Heart left ventricle (tissue), 16 donors: ENCODE data around the gene ADAM21. TPM values are rescaled to one million over a fixed set of nuclear protein-coding genes. Genes with fewer than 3 reads are reported as not detected.

Experiments
- ATAC-seq, 4 donors: fragments of 200-7000 bp; cut with Tn5 transposase; one replicate each; pipeline ENCODE4 v1.9.1; 2020 to 2022; ENCODE audit warnings: moderate library complexity in 4 of 4, mild to moderate bottlenecking in 3 of 4, moderate number of reproducible peaks in 1 of 4
- DNase-seq, 5 donors: peaks; one replicate each; pipeline ENCODE4 v3.0.0-alpha.2; 2020
- H3K27ac ChIP-seq, 12 donors: fragments of 200-600 bp; sonication (generic) in 4 of 12; one replicate each; pipeline versions ENCODE4 v1.5.0 to v1.8.0; 2016 to 2022; ENCODE audit warnings: mild to moderate bottlenecking in 2 of 12
- H3K27me3 ChIP-seq, 9 donors: fragments of 200-600 bp; sonication (generic) in 2 of 9; one replicate each; pipeline versions ENCODE4 v1.5.1 to v1.8.0; 2016 to 2022; ENCODE audit warnings: mild to moderate bottlenecking in 3 of 9
- H3K36me3 ChIP-seq, 9 donors: fragments of 200-600 bp; sonication (generic) in 2 of 9; one replicate each; pipeline versions ENCODE4 v1.5.0 to v1.8.0; 2018 to 2022; ENCODE audit warnings: mild to moderate bottlenecking in 2 of 9
- H3K4me1 ChIP-seq, 12 donors: fragments of 200-600 bp; sonication (generic) in 4 of 12; one replicate each; pipeline versions ENCODE4 v1.5.0 to v1.8.0; 2016 to 2022; ENCODE audit warnings: mild to moderate bottlenecking in 3 of 12
- H3K4me3 ChIP-seq, 12 donors: fragments of 200-600 bp; sonication (generic) in 4 of 12; one replicate each; pipeline versions ENCODE4 v1.5.0 to v1.8.0; 2017 to 2022; ENCODE audit warnings: mild to moderate bottlenecking in 9 of 12, moderate library complexity in 4 of 12
- H3K9me3 ChIP-seq, 12 donors: fragments of 200-600 bp; sonication (generic) in 4 of 12; one replicate each; pipeline versions ENCODE4 v1.5.0 to v1.8.0; 2016 to 2022; ENCODE audit warnings: mild to moderate bottlenecking in 1 of 12
- POLR2A ChIP-seq, 2 donors: fragments of 450-650 bp; IDR thresholded peaks; one replicate each; pipeline ENCODE4 v1.6.1; 2017; ENCODE audit warnings: antibody characterized with exemption in 2 of 2, mild to moderate bottlenecking in 2 of 2, moderate library complexity in 2 of 2
- intact Hi-C, 10 donors: fragments of 100-400 bp; cut with DNase I; formaldehyde crosslinking; loops; one replicate each; pipeline versions ENCODE4 v1.11.1 to v1.14.2; 2022
- polyA plus RNA-seq, 2 donors: library from polyadenylated mRNA; stranded (reverse); fragments of 200-250 nt; gene quantifications; one replicate each; pipeline ENCODE4 v1.2.3, GENCODE V29; 2013
- total RNA-seq, 9 donors: library from RNA; depleted of rRNA in 2 of 9; stranded (reverse); fragments of >200 nt in 2 of 9; fragmentation: NEBNext Ultra II Directional in 3 of 9; extraction: Animal tissue kit (Norgen Biotek cat#: 25700) in 3 of 9; gene quantifications; one replicate each; pipeline versions ENCODE4 v1.1.0 to v1.2.4, GENCODE V29; 2016 to 2023
- TF ChIP-seq, protein P1 (sequence below), 12 donors: fragments of 200-600 bp; sonication (generic) in 4 of 12; IDR thresholded peaks; one replicate each; pipeline versions ENCODE4 v1.5.0 to v1.8.0; 2018 to 2022; ENCODE audit warnings: antibody characterized with exemption in 12 of 12, mild to moderate bottlenecking in 5 of 12
- donor health status: ischemic (EF 13 %, LVEDD 7.1; RV severe dilation, severe dysfunction).
- donor health status: healthy with polysubstance abuse.
- donor health status: DM: no; HTN: yes; CAD: no.
- donor health status: DM: no; HTN: no; CAD: no.
- donor health status: ischemic (EF 25% LVEDD 6.9; RV normal size, moderate dysfunction).
- donor health status: ischemic (EF 25% LVEDD 5.7; RV mildly dilated, moderate dysfunction).
- donor health status: healthy.
- donor health status: DM: yes; HTN: yes; CAD: no.
- donor health status: ischemic (EF 35%, LVEDD 5.7; RV mildly dilated, moderate dysfunction).
- donor health status: nonischemic (EF 11% LVEDD 7.7; RV severe dilation, severe dysfunction).
- donor health status: DM: yes; HTN: yes; CAD: no.
- donor health status: PGD.
- donor health status: ischemic (EF 29% LVEDD 5.4; RV normal size, mild dysfunction).
- donor health status: nonischemic (EF 23%, LVEDD 6.1; RV moderate dilation, normal function).

ADAM21 gene
- total and polyA plus RNA-seq, 11 donors = 0.11 to 0.62 (median 0.29) TPM; not detected in 3

DNA sequence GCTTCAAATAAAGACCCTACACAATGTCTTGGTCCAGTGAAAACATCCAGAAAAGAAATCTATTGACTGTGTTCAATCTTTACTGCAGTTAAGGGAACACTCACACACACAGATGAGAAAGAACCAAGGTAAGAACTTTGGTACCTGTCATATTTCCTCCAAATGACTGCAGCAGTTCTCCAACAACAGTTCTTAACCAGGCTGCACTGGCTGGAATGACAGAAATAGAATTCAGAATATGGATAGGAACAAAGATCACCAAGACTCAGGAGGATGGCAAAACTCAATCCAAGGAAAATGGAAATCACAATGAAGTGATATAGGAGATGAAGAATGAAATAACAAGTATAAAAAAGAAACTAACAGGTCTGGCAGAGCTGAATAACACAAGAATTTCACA, 46.2 kb downstream of the ADAM21 start:
- intact Hi-C loops = no loop called here
- H3K9me3 ChIP-seq = peaks cover 0 to 36% (median 0%) of the 10 kb centered on the region in 12 donors
- no peak overlapping the region for H3K27ac ChIP-seq
- peaks cover 0 to 22% (median 0%) of the 10 kb centered on the region in 9 donors for H3K36me3 ChIP-seq
- H3K27me3 ChIP-seq = no peaks in the 10 kb centered on the region
- ATAC-seq (no peak), DNase-seq (no peak)
- H3K4me3 ChIP-seq = no peak overlapping the region
- no peaks in the 10 kb centered on the region for H3K4me1 ChIP-seq
- TF ChIP-seq, protein P1, sequence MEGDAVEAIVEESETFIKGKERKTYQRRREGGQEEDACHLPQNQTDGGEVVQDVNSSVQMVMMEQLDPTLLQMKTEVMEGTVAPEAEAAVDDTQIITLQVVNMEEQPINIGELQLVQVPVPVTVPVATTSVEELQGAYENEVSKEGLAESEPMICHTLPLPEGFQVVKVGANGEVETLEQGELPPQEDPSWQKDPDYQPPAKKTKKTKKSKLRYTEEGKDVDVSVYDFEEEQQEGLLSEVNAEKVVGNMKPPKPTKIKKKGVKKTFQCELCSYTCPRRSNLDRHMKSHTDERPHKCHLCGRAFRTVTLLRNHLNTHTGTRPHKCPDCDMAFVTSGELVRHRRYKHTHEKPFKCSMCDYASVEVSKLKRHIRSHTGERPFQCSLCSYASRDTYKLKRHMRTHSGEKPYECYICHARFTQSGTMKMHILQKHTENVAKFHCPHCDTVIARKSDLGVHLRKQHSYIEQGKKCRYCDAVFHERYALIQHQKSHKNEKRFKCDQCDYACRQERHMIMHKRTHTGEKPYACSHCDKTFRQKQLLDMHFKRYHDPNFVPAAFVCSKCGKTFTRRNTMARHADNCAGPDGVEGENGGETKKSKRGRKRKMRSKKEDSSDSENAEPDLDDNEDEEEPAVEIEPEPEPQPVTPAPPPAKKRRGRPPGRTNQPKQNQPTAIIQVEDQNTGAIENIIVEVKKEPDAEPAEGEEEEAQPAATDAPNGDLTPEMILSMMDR (IDR thresholded peaks at IDR 0.05) = no peak
- TF ChIP-seq POLR2A (IDR thresholded peaks at IDR 0.05) = no peak

Other genes with a start within 250 kb of the ADAM21 start
- gene COX16, start 92.5 kb upstream of the ADAM21 start, total RNA-seq = 10 to 100 TPM; 14.3 to 50.4 (median 38.5) TPM
- 10 to 100 TPM; 54.5 to 65.2 TPM for gene COX16, start 92.5 kb upstream of the ADAM21 start, polyA plus RNA-seq
- 10 to 100 TPM; 32.8 to 63.0 (median 56.0) TPM for gene SYNJ2BP, start 35.1 kb upstream of the ADAM21 start, total RNA-seq
- gene SYNJ2BP, start 35.1 kb upstream of the ADAM21 start, polyA plus RNA-seq = 10 to 100 TPM; 15.0 to 27.8 TPM
- gene ADAM20, start 82.8 kb downstream of the ADAM21 start, total RNA-seq = under 1 TPM in 8 of 9 donors, not detected in 1; 0.21 to 0.56 (median 0.35) TPM
- under 1 TPM in 1 of 2 donors, not detected in 1; 0.19 TPM for gene ADAM20, start 82.8 kb downstream of the ADAM21 start, polyA plus RNA-seq
- gene MED6, start 148.5 kb downstream of the ADAM21 start, total RNA-seq = 10 to 100 TPM; 13.0 to 25.1 (median 19.7) TPM
- gene MED6, start 148.5 kb downstream of the ADAM21 start, polyA plus RNA-seq = 10 to 100 TPM in 1 of 2 donors, 1 to 10 TPM in 1; 9.9 to 20.5 TPM
- 1 to 10 TPM in 8 of 9 donors, under 1 TPM in 1; 0.87 to 3.1 (median 1.7) TPM for gene TTC9, start 189.7 kb downstream of the ADAM21 start, total RNA-seq
- 1 to 10 TPM in 1 of 2 donors, under 1 TPM in 1; 0.57 to 1.5 TPM for gene TTC9, start 189.7 kb downstream of the ADAM21 start, polyA plus RNA-seq